H1 (cell line): ENCODE results near the gene CPNE5. TPM values are rescaled to one million over a fixed set of nuclear protein-coding genes. Genes with fewer than 3 reads are reported as not detected.

Experiments
- CBX8 ChIP-seq: fragments of 300-800, 300-1000 bp; sonication (generic); IDR thresholded peaks from 2 replicates; pipeline ENCODE4 v1.7.1; 2016; ENCODE audit warnings: low read depth, low read length, borderline replicate concordance
- FOSL1 ChIP-seq: IDR thresholded peaks from 2 replicates; pipeline ENCODE4 v1.6.1; 2011; ENCODE audit warnings: mild to moderate bottlenecking, low read depth, low read length, moderate library complexity; ENCODE audit not compliant: insufficient read depth
- JUND ChIP-seq: IDR thresholded peaks from 2 replicates; pipeline ENCODE4 v1.6.1; 2011; ENCODE audit warnings: mild to moderate bottlenecking, improper control_type of control experiment, low read length
- NRF1 ChIP-seq: IDR thresholded peaks from 2 replicates; pipeline ENCODE4 v1.6.1; 2011; ENCODE audit warnings: mild to moderate bottlenecking, low read depth, low read length, improper control_type of control experiment
- POLR2A ChIP-seq, 2 experiments: IDR thresholded peaks; 1 replicate in 1 of 2; 2 replicates in 1 of 2; pipeline ENCODE4 v1.6.1; 2011; ENCODE audit warnings: low read depth in 2 of 2, low read length in 2 of 2, mild to moderate bottlenecking in 2 of 2; ENCODE audit errors: control extremely low read depth in 1 of 2
- RXRA ChIP-seq: IDR thresholded peaks from 2 replicates; pipeline ENCODE4 v1.6.1; 2011; ENCODE audit warnings: low read depth, mild to moderate bottlenecking, low read length, moderate library complexity; ENCODE audit not compliant: insufficient read depth
- SIRT6 ChIP-seq: IDR thresholded peaks from one replicate; pipeline ENCODE4 v1.7.1; 2012; ENCODE audit warnings: low read length, inconsistent platforms
- ZNF274 ChIP-seq: IDR thresholded peaks from 2 replicates; pipeline ENCODE4 v1.7.0; 2012; ENCODE audit warnings: low read length, borderline replicate concordance; ENCODE audit errors: extremely low read depth
- polyA plus RNA-seq, 7 experiments: library from polyadenylated mRNA; depleted of rRNA in 3 of 7; stranded (reverse) in 5 of 7; unstranded in 2 of 7; fragments of >200 nt in 5 of 7; fragments of 200-250 nt in 2 of 7; gene quantifications; 1 replicate in 5 of 7; 2 replicates in 1 of 7; 4 replicates in 1 of 7; pipeline versions ENCODE4 v1.2.1 to v1.2.3, GENCODE V29; 2011 to 2013; ENCODE audit warnings: missing spikeins in 2 of 7, mixed read lengths in 2 of 7
- total RNA-seq: library from RNA; stranded (reverse); fragmentation: NEBNext Ultra II Directional; extraction: Animal tissue kit (Norgen Biotek cat#: 25700); gene quantifications from 2 replicates; pipeline ENCODE4 v1.2.1, GENCODE V29; 2021
- TF ChIP-seq, protein P1 (sequence below): fragments of 300-600 bp; sonication (generic); IDR thresholded peaks from 2 replicates; pipeline ENCODE4 v1.7.1; 2012; ENCODE audit warnings: low read length, moderate library complexity, mild to moderate bottlenecking, inconsistent platforms; ENCODE audit not compliant: insufficient replicate concordance
- TF ChIP-seq, protein P2 (sequence below), 3 experiments: IDR thresholded peaks; 1 replicate in 2 of 3; 2 replicates in 1 of 3; pipeline versions ENCODE4 v1.5.1 to v1.6.1; 2011; ENCODE audit warnings: low read length in 3 of 3, mild to moderate bottlenecking in 3 of 3, inconsistent platforms in 2 of 3, low read depth in 1 of 3, moderate library complexity in 1 of 3; ENCODE audit not compliant: insufficient read depth in 1 of 3; ENCODE audit errors: control extremely low read depth in 1 of 3

Gene CPNE5
- total and polyA plus RNA-seq, 2 of the 8 experiments (the other 6 are each of a cell fraction or from before 2014, with no cell fraction given) = 0.88 to 1.8 TPM

DNA sequence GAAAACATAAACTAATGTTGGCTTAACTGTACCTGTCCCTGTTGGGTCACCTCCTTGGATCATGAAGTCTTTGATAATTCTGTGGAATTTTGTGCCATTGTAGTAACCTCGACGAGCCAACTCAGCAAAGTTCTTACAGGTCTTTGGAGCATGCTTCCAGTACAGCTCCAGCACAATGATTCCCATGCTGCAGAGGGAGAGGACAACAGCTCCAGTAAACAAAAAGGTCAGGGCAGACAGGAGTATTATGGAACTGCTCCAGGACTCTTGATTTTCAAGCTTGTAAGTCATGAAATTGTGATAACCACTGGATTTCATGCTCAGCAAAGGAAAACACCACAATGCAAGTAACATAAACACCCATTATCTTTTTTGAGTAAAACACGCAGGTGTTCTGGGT, 32.4 kb upstream of the CPNE5 start (continued):
- TF ChIP-seq, protein P1, sequence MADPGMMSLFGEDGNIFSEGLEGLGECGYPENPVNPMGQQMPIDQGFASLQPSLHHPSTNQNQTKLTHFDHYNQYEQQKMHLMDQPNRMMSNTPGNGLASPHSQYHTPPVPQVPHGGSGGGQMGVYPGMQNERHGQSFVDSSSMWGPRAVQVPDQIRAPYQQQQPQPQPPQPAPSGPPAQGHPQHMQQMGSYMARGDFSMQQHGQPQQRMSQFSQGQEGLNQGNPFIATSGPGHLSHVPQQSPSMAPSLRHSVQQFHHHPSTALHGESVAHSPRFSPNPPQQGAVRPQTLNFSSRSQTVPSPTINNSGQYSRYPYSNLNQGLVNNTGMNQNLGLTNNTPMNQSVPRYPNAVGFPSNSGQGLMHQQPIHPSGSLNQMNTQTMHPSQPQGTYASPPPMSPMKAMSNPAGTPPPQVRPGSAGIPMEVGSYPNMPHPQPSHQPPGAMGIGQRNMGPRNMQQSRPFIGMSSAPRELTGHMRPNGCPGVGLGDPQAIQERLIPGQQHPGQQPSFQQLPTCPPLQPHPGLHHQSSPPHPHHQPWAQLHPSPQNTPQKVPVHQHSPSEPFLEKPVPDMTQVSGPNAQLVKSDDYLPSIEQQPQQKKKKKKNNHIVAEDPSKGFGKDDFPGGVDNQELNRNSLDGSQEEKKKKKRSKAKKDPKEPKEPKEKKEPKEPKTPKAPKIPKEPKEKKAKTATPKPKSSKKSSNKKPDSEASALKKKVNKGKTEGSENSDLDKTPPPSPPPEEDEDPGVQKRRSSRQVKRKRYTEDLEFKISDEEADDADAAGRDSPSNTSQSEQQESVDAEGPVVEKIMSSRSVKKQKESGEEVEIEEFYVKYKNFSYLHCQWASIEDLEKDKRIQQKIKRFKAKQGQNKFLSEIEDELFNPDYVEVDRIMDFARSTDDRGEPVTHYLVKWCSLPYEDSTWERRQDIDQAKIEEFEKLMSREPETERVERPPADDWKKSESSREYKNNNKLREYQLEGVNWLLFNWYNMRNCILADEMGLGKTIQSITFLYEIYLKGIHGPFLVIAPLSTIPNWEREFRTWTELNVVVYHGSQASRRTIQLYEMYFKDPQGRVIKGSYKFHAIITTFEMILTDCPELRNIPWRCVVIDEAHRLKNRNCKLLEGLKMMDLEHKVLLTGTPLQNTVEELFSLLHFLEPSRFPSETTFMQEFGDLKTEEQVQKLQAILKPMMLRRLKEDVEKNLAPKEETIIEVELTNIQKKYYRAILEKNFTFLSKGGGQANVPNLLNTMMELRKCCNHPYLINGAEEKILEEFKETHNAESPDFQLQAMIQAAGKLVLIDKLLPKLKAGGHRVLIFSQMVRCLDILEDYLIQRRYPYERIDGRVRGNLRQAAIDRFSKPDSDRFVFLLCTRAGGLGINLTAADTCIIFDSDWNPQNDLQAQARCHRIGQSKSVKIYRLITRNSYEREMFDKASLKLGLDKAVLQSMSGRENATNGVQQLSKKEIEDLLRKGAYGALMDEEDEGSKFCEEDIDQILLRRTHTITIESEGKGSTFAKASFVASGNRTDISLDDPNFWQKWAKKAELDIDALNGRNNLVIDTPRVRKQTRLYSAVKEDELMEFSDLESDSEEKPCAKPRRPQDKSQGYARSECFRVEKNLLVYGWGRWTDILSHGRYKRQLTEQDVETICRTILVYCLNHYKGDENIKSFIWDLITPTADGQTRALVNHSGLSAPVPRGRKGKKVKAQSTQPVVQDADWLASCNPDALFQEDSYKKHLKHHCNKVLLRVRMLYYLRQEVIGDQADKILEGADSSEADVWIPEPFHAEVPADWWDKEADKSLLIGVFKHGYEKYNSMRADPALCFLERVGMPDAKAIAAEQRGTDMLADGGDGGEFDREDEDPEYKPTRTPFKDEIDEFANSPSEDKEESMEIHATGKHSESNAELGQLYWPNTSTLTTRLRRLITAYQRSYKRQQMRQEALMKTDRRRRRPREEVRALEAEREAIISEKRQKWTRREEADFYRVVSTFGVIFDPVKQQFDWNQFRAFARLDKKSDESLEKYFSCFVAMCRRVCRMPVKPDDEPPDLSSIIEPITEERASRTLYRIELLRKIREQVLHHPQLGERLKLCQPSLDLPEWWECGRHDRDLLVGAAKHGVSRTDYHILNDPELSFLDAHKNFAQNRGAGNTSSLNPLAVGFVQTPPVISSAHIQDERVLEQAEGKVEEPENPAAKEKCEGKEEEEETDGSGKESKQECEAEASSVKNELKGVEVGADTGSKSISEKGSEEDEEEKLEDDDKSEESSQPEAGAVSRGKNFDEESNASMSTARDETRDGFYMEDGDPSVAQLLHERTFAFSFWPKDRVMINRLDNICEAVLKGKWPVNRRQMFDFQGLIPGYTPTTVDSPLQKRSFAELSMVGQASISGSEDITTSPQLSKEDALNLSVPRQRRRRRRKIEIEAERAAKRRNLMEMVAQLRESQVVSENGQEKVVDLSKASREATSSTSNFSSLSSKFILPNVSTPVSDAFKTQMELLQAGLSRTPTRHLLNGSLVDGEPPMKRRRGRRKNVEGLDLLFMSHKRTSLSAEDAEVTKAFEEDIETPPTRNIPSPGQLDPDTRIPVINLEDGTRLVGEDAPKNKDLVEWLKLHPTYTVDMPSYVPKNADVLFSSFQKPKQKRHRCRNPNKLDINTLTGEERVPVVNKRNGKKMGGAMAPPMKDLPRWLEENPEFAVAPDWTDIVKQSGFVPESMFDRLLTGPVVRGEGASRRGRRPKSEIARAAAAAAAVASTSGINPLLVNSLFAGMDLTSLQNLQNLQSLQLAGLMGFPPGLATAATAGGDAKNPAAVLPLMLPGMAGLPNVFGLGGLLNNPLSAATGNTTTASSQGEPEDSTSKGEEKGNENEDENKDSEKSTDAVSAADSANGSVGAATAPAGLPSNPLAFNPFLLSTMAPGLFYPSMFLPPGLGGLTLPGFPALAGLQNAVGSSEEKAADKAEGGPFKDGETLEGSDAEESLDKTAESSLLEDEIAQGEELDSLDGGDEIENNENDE = no peak
- TF ChIP-seq JUND (no peak), SIRT6 (no peak), ZNF274 (no peak), POLR2A (IDR thresholded peaks at IDR 0.05; ENCODE audit: control extremely low read depth in 1 of 2, low read depth in 2 of 2, low read length in 2 of 2) (no peak), NRF1 (no peak), CBX8 (no peak), RXRA (no peak), FOSL1 (no peak)
- TF ChIP-seq, protein P2, sequence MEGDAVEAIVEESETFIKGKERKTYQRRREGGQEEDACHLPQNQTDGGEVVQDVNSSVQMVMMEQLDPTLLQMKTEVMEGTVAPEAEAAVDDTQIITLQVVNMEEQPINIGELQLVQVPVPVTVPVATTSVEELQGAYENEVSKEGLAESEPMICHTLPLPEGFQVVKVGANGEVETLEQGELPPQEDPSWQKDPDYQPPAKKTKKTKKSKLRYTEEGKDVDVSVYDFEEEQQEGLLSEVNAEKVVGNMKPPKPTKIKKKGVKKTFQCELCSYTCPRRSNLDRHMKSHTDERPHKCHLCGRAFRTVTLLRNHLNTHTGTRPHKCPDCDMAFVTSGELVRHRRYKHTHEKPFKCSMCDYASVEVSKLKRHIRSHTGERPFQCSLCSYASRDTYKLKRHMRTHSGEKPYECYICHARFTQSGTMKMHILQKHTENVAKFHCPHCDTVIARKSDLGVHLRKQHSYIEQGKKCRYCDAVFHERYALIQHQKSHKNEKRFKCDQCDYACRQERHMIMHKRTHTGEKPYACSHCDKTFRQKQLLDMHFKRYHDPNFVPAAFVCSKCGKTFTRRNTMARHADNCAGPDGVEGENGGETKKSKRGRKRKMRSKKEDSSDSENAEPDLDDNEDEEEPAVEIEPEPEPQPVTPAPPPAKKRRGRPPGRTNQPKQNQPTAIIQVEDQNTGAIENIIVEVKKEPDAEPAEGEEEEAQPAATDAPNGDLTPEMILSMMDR (IDR thresholded peaks at IDR 0.05; ENCODE audit: control extremely low read depth in 1 of 3, insufficient read depth in 1 of 3, low read depth in 1 of 3, low read length in 3 of 3) = no peak
- TF ChIP-seq, all 59 proteins: peak for 0
